GM21737 (cell line): ENCODE data around the gene NTSR1.

Source experiments
- ATAC-seq: cut with Tn5 transposase; IDR thresholded peaks from one replicate; pipeline ENCODE4 v1.9.1; 2021; ENCODE audit warnings: mild to moderate bottlenecking, moderate library complexity; ENCODE audit not compliant: unreplicated experiment

NTSR1 gene

DNA sequence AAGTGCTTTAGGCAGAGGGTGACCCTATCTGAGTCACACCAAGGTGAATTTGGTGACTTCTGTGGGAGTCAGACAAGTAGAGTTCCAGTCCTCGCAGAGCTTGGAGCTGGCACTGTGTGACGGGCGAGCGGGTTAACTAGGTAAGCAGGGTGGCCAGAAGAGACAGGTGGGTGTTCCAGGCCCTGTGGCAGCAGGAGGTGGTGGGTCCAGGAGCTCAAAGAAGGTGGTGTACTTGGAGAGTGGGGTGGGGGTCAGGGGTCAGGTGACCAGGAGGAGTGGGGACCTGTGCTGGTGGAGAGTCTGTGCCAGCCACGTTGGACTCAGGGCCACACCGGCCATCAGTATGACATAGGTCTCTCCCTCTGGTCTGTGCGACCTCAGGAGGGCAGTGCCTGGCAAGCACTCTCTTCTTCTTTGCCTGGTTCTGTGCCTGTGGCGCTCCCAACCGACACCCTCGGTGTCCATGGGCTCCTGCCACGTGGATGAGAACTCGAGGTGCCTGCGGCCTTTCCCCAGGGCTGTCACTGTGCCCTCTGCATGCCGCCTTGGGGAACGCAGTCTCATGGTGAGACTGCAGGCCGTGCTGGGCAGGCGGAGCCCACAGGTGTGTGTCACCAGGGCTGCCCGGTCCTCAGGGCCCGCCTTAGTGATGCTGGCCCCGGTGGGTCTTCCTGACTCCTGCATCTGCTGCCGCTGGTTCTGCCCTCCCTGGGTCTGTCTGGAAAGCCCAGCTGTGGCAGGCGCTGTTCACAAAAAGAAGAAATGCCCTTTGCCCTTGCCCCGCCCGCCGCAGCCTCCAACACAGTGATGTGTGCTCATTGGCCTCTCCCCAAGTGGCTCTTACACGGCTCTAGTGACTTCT is 89.3 kb downstream of the NTSR1 start:
- ATAC-seq = no peak

DNA sequence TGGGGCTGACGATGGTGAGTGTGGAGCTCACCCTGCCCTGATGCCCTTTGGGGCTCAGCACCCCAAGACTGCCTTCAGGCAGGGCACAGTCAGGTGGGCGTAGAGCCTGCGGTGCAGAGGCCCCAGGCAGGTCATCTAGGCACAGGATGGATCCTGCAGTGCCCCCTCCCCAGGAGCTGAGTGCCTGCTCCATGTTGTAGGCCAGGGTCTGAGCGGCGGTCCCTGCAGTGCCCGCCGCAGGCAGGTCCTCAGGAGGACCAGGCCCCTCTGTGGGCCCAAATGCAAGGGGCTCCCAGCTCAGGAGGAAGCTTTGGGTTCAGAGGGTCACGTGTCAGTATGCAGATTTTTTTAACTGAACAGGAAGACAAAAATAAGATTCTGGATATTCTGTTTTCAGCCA is 90.4 kb downstream of the NTSR1 start:
- no peak for ATAC-seq

DNA sequence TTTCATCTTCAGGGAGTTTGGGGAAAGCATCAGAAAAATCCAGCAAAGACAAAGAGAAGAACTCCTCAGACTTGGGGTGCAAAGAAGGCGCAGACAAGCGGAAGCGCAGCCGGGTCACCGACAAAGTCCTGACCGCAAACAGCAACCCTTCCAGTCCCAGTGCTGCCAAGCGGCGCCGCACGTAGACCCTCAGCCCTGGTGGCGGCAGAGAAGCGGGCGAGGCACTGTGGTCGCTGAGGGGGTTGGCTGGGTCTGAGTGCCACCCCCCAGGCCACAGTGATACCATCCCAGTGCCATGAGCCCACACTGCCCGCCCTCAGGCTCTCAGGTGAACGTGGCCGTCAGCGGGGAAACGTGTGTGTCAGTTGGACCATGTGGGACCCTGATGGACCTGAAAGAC is 90.8 kb downstream of the NTSR1 start:
- ATAC-seq = no peak

DNA sequence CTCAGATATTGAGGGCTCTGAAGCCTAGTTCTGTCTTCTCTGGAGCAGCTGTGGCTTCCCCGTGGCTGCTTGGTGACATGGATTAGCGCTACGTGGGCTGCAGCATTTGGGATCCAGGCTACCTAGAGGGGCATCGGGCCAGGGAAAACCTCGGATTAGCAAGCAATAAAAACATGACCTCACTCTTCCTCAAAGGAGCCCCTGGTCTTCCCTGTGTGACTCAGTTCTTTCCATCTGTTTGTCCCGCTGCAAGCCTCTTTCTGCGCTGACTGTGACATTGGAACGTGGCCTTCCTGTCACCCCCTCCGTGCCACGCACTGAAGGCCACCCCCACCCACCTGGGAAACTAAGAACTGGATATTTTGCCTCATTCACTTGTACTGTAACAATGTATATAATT is 91.2 kb downstream of the NTSR1 start:
- ATAC-seq = no peak

DNA sequence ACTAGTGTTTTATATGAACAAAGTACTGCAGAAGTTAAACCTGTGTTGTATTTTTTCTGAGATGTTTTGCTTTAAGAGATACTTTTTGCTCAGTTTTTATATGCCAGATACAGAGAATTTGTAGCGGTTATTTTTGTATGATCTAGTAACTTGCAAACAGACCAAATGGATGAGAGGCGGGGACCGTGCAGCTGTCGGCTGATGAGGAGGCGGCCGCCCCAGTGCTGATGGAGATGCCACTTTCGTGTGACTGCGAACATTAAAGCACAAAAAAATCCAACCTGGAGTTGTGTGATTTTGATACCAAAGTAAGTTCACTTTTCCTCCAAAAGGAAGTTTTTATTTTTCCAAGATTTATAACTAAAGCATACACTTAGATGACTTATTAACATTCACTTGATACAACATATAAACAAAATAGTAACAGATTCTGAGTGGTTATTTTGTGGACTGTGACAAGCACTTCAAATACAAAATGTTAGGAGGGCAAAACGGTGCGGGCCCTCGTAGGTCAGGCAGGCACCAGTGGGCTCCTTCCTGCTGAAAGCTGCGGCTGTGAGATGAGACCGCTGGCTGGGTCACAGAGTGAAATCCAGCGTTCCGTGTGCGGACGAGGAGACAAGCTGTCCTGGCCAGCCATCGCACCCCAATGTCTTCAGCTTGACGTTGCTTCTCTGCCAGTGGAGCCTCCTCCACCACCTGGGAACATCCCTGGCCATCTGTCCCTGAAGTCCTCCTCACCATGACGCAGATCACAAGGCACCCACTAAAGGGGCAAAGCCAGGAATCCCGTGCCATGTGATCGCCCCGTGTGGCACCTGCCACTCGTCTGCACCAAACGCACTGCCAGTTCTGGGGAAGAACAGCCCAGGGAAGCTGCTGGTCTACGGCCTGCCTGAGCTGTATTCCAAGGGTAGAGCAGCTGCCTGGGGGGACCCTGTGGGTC is 92.0 kb downstream of the NTSR1 start:
- no peak for ATAC-seq

DNA sequence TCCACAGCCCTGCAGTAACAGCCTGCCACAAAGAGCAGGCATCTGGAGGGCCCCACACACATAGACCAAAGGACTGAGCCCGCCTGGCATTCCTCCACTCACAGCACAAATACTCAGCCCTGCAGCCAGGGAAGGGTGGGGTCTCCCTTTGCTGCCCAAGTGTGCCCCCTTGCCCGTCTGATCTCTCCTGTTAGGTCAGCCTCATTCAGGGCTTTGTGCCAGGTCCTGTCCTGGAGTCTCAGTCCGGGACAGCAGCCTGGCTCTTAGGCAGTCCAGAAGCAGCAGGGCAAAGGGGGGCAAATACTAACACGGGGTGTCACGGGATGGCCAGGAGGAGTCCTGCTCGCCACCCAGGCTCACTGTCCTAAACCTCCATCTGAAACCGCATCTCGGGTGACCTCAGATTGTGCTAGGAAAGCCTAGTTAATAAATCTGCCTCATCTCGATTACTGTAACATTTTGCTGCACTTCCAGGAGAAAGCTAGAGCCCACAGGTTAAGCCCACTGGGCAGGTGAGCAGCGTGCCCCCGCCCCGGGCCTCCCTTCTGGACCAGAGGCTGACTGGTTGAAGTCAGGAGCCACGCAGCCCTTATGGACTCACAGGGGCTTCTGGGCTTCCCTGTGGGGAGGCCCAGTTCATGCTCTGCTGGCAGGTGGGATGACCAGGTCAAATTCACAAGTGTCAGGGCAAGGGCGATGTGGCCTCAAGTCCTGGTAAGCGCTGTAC is 92.8 kb downstream of the NTSR1 start:
- no peak for ATAC-seq

DNA sequence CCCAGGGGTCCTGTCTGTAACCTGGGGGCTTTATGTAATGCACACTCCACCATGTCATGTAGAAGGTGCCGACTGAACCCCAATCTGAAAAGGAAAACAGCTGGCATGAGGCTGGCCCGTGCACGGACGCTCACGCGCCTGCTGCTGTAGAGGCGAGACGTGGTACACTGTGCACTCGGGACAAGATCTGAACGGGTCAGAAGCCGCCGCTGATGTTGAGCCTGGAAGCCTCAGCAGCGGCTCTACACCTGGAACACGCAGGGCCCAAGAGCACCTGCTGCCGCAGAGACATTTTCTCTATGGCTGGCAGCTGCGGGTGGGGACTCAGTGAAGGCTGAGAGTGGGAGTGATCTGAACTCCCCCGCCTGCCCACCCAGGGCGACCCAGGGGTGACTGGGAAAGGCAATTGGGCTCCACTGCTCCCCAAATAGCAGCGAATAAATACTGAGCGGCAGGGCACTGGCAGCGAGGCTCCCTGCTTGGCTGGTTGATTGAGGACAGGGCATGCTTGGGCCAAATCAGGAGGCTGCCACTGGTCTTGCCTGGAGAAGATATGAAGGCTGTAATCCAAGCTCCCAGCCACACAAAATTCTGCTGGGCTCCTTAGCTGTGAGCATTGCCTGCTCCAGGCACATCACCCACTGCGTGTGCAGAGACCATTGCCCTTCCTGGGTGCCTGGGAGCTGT is 93.5 kb downstream of the NTSR1 start:
- no peak for ATAC-seq

DNA sequence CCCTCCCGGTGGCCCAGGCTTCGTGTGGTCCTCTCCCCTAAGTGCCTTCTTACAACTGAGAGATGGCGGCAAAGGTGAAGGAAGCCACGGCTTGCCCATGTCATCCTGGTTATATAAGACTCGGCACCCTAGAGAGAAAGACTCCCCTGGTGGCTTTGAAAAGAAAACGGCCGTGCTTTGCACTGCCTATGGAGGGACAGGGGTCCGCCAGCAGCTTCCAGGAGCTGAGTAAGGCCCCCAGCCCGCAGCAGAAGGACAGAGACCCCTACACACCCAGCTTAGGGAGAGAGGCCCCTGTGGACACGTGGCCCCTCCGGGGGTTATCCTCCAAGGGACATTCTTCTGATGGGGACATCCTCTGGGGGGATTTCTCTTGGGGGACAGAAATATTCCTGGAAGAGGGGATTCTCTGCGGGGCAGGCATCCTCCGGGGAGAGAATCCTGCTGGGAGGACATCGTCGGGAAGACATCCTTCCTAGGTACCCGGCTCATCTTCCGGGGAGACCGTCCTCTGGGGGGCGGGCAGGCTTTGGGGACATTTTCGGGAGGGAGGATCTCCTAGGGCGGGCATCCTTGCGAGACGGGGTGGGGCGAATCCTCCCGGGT is 95.5 kb downstream of the NTSR1 start:
- no peak for ATAC-seq

DNA sequence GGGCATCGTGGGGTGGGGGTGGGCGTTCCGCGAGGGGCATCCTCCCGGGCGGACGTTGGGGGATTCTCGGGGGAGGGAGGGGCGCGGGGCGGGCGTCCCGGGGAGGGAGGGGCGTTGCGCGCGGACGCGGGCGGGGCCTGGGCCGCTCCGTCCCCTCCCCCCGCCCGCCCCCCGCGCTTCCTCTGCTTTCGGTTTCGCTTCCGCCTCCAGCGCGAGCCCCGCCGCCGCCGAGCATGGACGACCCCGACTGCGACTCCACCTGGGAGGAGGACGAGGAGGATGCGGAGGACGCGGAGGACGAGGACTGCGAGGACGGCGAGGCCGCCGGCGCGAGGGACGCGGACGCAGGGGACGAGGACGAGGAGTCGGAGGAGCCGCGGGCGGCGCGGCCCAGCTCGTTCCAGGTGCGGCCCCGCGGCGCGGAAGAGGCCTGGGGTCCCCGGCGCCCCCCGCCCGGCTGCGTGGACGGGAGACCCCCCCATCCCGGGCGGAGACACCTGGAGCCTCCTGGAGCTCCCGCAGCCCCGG is 96.1 kb downstream of the NTSR1 start, which contains the start of gene OGFR:
OGFR (plus strand) TSS at position 209 of the 528 bp plus-strand sequence; CDS start at position 234, 25 bp downstream.
- no peak for ATAC-seq

DNA sequence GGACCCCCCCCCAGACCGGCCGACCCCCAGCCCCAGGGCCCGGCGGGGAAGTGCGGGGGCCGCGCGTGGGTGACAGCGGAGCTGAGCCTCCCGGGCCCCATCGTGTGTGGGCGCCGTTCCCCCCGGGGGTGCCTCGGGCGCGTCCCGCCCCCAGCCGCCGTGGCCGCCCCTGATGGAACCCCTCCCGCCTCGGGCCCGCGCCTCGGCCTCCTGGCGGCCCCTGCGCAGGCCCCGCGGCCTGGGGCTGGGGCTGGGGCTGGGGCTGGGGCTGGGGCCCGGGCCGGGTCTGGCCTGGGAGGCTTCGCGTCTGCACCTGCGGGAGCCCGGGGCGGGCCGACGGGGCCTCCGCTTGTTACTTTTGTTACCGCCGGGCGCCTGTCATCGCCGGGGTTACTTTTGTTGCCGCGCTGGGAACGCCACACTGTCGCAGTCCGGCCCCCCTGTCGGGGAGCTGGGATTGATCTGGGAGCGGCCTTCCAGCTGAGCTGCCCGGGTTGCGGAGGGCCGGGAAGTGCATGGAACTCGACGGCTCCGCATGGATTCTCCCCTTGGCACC is 96.6 kb downstream of the NTSR1 start:
- no peak for ATAC-seq

DNA sequence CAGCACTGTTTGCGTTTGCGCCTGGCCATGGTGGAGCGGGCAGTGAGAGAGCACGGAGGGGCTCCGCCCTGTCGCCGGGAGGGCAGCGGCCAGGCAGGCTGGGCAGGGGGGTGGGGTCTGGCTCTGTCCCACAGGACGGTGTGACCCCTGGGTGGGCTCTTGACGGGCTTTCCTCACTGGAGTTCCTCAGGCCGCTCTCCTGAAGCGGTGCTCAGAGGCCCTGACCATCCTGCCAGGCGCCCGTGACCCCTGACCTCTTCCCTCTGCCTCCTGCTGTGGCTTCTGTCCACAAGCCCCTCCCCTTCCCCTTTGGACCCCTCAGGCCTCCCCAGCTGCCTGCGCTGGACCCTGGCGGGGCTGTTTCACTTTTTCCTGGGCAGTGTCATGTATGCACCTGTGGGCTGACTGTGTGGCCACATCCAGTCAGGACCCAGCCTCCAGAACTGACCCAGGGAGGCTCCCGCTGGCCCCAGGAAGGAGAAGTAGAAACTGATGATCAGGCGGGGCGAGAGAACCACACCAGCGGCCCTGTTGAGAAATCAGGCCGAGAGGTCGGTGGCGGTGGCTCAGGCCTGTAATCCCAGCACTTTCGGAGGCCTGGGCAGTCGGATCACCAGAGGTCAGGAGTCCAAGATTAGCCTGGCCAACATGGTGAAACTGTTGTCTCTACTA is 97.2 kb downstream of the NTSR1 start:
- ATAC-seq = no peak

DNA sequence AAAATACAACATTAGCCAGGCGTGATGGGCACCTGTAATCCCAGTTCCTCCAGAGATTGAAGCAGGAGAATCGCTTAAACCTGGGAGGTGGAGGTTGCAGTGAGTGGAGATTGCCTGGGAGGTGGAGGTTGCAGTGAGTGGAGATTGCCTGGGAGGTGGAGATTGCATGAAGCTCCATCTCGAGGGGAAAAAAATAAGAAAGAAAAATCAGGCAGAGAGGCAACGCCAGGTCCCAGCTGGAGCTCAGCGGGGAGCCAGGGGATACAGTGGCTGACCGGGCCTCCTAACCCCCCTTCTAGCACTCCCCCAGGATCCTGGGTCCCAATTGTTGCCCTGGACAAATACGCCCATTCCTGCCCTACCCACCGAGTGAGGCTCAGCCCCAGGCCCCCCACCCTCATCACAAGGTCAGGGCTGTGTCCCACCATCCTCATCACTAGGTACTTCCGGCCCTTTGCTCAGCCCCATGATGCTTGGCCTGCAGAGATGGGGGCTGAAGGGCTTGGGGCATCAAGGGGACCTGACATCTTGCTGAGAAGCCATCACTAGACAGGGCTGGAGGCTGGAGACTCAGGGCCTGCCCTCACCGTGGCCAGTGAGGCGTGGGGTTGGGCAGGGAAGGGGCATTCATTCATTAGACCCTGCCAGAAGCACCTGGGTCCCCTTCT is 97.9 kb downstream of the NTSR1 start:
- ATAC-seq = no peak

DNA sequence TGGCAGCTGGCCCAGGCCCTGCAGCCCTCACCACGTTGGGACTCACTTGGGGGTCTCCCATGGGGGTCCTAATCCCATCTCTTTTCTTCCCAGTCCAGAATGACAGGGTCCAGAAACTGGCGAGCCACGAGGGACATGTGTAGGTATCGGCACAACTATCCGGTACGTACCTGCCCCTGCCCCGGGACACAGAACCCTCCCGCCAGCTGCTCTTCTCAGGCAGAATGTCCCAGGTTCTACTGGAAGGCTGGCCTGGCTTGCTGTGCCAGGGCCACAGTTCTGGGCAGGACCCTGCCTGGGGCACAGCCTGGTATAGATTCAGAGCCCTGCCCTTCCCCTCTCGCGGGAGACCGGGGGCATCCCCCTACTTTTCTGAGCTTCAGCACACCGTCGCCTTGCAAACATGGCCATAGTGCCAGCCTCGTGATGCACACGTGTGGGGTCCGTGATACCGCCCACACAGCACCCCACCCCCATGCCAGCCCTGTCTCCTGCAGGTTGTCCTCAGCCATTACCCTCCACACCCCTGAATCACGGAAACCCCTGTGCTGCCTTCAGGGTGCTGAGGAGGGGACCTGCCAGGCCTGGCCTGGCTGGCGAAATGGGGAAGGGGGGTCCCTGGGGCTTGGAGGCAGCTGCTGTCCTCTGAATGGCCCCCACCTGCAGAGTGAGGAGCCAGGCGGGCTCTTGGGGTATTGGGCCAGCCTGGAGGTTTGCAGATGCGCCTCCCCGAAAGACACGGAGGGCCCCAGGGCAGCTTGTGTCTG is 99.0 kb downstream of the NTSR1 start:
- ATAC-seq = no peak

DNA sequence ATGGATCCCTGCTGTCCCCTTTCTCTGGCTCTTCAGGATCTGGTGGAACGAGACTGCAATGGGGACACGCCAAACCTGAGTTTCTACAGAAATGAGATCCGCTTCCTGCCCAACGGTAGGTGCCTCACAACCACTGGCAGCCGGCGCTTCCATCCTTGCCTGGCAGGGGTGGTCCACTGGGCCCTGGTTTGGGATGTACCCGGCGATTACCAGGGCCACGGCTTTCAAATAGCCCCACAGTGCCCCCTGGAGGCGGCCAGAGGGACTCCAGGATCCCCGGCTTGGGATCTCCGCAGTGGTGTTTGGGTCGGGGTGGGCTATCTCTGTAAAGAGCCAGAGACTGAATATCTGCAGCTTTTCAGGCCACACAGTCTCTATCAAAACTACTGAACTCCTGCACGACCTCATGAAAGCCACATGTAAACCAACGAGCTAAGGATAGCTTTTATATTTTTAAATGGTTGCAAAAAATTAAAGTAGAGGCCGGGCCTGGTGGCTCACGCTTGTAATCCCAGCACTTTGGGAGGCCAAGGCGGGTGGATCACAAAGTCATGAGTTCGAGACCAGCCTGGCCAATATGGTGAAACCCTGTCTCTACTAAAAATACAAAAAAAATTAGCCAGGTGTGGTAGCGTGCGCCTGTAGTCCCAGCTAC is 99.7 kb downstream of the NTSR1 start:
- ATAC-seq = no peak

DNA sequence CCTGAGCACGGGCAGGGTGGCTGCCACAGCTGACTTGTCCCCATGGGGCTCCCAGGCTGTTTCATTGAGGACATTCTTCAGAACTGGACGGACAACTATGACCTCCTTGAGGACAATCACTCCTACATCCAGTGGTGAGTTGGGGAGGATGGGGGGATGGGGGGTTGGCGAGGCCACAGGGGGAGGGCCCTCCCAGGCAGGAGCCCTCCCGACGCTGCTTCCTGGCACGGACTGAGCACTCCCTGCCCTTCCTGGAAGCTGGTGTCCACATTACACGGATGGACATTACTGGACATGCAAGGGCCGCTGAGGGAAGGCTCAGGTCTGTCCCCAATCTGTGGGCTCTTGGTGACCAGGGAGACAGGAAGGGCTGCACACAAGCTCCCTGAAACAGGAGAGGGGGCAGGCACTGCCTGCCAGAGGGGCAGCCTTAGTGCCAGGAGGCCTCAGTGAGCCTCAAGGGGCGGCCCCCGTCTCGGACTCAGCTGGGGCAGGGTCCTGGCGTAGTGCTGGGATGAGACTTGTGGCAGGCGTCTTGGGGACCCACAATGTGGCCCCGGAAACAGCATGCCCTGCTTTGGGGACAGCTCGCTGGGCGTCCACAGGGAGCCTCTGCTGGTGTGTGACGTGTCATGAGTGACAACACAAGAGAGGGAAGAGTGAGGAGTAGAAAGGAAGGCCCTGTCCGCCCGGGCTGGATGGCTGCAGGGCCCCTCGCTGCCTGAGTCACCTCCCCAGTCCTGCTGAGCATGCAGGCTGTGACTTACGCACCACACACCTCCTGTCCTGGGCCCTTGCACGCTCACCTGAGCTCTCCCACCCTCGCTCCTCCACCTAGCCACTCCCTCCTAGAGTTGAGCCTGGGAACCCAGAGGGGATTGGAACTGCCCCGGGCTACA is 101.1 kb downstream of the NTSR1 start:
- no peak for ATAC-seq

DNA sequence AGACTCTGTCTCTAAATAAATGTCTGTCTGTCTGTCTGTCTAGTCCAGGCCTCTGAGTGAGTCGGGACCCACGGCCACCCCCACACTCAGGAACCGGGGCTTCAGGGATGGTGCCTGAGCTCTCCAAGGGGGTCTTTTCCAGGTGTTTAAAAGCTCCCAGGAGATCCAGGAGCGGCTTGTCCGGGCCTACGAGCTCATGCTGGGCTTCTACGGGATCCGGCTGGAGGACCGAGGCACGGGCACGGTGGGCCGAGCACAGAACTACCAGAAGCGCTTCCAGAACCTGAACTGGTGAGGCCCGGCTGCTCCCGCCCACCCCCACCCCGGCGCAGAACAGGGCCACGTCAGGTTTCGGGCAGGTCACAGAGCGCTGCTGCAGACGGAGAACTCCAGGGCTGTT is 102.7 kb downstream of the NTSR1 start:
- no peak for ATAC-seq
